SH-SY5Y (cell line): Measurements from ENCODE around the gene OXTR.

Experiments used
- GATA2 ChIP-seq: IDR thresholded peaks from 2 replicates; pipeline ENCODE4 v1.6.1; 2011; ENCODE audit warnings: mild to moderate bottlenecking, low read depth, low read length
- GATA3 ChIP-seq: IDR thresholded peaks from 2 replicates; pipeline ENCODE4 v1.6.1; 2011; ENCODE audit warnings: low read depth, mild to moderate bottlenecking, low read length, moderate library complexity

GRCh38 chr3:8760506-8760905 is 8.9 kb downstream of the OXTR start:
- no peak for TF ChIP-seq GATA2
- no peak for TF ChIP-seq GATA3
